IPS-20b (cell line): ENCODE results near the gene CDC42EP4.

ENCODE experiments used
- H3K27ac ChIP-seq: one replicate; pipeline ENCODE4 v1.5.1; 2013; ENCODE audit warnings: low read length
- H3K27me3 ChIP-seq: 2 replicates; pipeline ENCODE4 v1.6.1; 2013; ENCODE audit warnings: mild to moderate bottlenecking, low read length, inconsistent platforms; ENCODE audit not compliant: insufficient read depth
- H3K36me3 ChIP-seq: 2 replicates; pipeline ENCODE4 v1.6.1; 2013; ENCODE audit warnings: low read depth, mild to moderate bottlenecking, inconsistent platforms, low read length, moderate library complexity; ENCODE audit not compliant: insufficient read depth
- H3K4me1 ChIP-seq: 2 replicates; pipeline ENCODE4 v1.6.1; 2013; ENCODE audit warnings: mild to moderate bottlenecking, control low read depth, inconsistent platforms, low read length, moderate library complexity; ENCODE audit not compliant: insufficient read depth
- H3K4me3 ChIP-seq: 2 replicates; pipeline ENCODE4 v1.5.1; 2013; ENCODE audit warnings: mild to moderate bottlenecking, low read length, inconsistent platforms
- H3K9ac ChIP-seq: 2 replicates; pipeline ENCODE4 v1.6.1; 2013; ENCODE audit warnings: low read depth, mild to moderate bottlenecking, inconsistent platforms, low read length, moderate library complexity
- H3K9me3 ChIP-seq: 2 replicates; pipeline ENCODE4 v1.6.1; 2013; ENCODE audit warnings: mild to moderate bottlenecking, low read depth, low read length, inconsistent platforms; ENCODE audit not compliant: insufficient read depth

CDC42EP4 gene

GRCh38 chr17:73289549-73290254 is 22.1 kb downstream of the CDC42EP4 start:
- H3K27me3 ChIP-seq = no peaks in the 10 kb centered on the region
- H3K36me3 ChIP-seq = no peaks in the 10 kb centered on the region
- H3K4me1 ChIP-seq = no peaks in the 10 kb centered on the region
- H3K9ac ChIP-seq = no peak overlapping the region
- no peaks in the 10 kb centered on the region for H3K9me3 ChIP-seq
- no peak overlapping the region for H3K4me3 ChIP-seq
- no peak overlapping the region for H3K27ac ChIP-seq

- Histone ChIP-seq H3K4me1 (peaks cover 3% of the 10 kb centered on the region; the same call in 1 of the 2 replicates), H3K27me3 (no peaks in the 10 kb centered on the region), H3K9me3 (no peaks in the 10 kb centered on the region), H3K36me3 (no peaks in the 10 kb centered on the region), H3K4me3 (no peak overlapping the region), H3K9ac (no peak overlapping the region), H3K27ac (no peak overlapping the region)
These were observed 23.1 kb downstream of the CDC42EP4 start for GRCh38 chr17:73288534-73289302.

- H3K4me3 ChIP-seq = no peak overlapping the region
- no peaks in the 10 kb centered on the region for H3K9me3 ChIP-seq
- no peak overlapping the region for H3K9ac ChIP-seq
- H3K36me3 ChIP-seq = no peaks in the 10 kb centered on the region
- H3K4me1 ChIP-seq = peaks cover 3% of the 10 kb centered on the region; the same call in 1 of the 2 replicates
- no peak overlapping the region for H3K27ac ChIP-seq
- H3K27me3 ChIP-seq = no peaks in the 10 kb centered on the region
These were observed 24.9 kb downstream of the CDC42EP4 start for GRCh38 chr17:73286863-73287296.

- no peaks in the 10 kb centered on the region for H3K9me3 ChIP-seq
- H3K4me1 ChIP-seq = peaks cover 3% of the 10 kb centered on the region; the same call in 1 of the 2 replicates
- H3K27ac ChIP-seq = no peak overlapping the region
- H3K9ac ChIP-seq = no peak overlapping the region; the same call in 1 of the 2 replicates
- no peaks in the 10 kb centered on the region for H3K36me3 ChIP-seq
- H3K4me3 ChIP-seq = no peak overlapping the region
- H3K27me3 ChIP-seq = no peaks in the 10 kb centered on the region
These were observed 25.6 kb downstream of the CDC42EP4 start for GRCh38 chr17:73285916-73286862.

GRCh38 chr17:73285603-73285908 is 26.2 kb downstream of the CDC42EP4 start:
- H3K4me1 ChIP-seq = peaks cover 3% of the 10 kb centered on the region; the same call in 1 of the 2 replicates
- no peak overlapping the region for H3K27ac ChIP-seq
- no peaks in the 10 kb centered on the region for H3K9me3 ChIP-seq
- no peaks in the 10 kb centered on the region for H3K27me3 ChIP-seq
- no peak overlapping the region for H3K4me3 ChIP-seq
- H3K9ac ChIP-seq = no peak overlapping the region
- no peaks in the 10 kb centered on the region for H3K36me3 ChIP-seq

- peaks cover 3% of the 10 kb centered on the region; the same call in 1 of the 2 replicates for H3K4me1 ChIP-seq
- no peaks in the 10 kb centered on the region for H3K9me3 ChIP-seq
- no peaks in the 10 kb centered on the region for H3K27me3 ChIP-seq
- no peak overlapping the region for H3K4me3 ChIP-seq
- H3K9ac ChIP-seq = no peak overlapping the region
- no peaks in the 10 kb centered on the region for H3K36me3 ChIP-seq
- no peak overlapping the region for H3K27ac ChIP-seq
These were observed 26.7 kb downstream of the CDC42EP4 start for GRCh38 chr17:73284906-73285602.

- H3K27ac ChIP-seq = no peak overlapping the region
- no peak overlapping the region for H3K4me3 ChIP-seq
- no peak overlapping the region for H3K9ac ChIP-seq
- no peaks in the 10 kb centered on the region for H3K9me3 ChIP-seq
- H3K27me3 ChIP-seq = no peaks in the 10 kb centered on the region
- peaks cover 3% of the 10 kb centered on the region; the same call in 1 of the 2 replicates for H3K4me1 ChIP-seq
- no peaks in the 10 kb centered on the region for H3K36me3 ChIP-seq
These were observed 27.4 kb downstream of the CDC42EP4 start for GRCh38 chr17:73284354-73284753.

- Histone ChIP-seq H3K9ac (no peak overlapping the region), H3K4me3 (no peak overlapping the region), H3K4me1 (peaks cover 3% of the 10 kb centered on the region; the same call in 1 of the 2 replicates), H3K36me3 (no peaks in the 10 kb centered on the region), H3K27ac (no peak overlapping the region), H3K9me3 (no peaks in the 10 kb centered on the region), H3K27me3 (no peaks in the 10 kb centered on the region)
These were observed 27.9 kb downstream of the CDC42EP4 start for GRCh38 chr17:73283841-73284282.

GRCh38 chr17:73283250-73283649 is 28.6 kb downstream of the CDC42EP4 start:
- H3K4me3 ChIP-seq = no peak overlapping the region
- no peaks in the 10 kb centered on the region for H3K9me3 ChIP-seq
- H3K36me3 ChIP-seq = no peaks in the 10 kb centered on the region
- peaks cover 3% of the 10 kb centered on the region; the same call in 1 of the 2 replicates for H3K4me1 ChIP-seq
- H3K27me3 ChIP-seq = no peaks in the 10 kb centered on the region
- no peak overlapping the region for H3K9ac ChIP-seq
- H3K27ac ChIP-seq = no peak overlapping the region

- Histone ChIP-seq H3K27ac (no peak overlapping the region), H3K4me1 (peaks cover 3% of the 10 kb centered on the region; the same call in 1 of the 2 replicates), H3K9me3 (no peaks in the 10 kb centered on the region), H3K27me3 (no peaks in the 10 kb centered on the region), H3K4me3 (no peak overlapping the region), H3K9ac (no peak overlapping the region), H3K36me3 (no peaks in the 10 kb centered on the region)
These were observed 29.2 kb downstream of the CDC42EP4 start for GRCh38 chr17:73282629-73283028.

- Histone ChIP-seq H3K4me1 (peaks cover 3% of the 10 kb centered on the region; the same call in 1 of the 2 replicates), H3K9me3 (no peaks in the 10 kb centered on the region), H3K36me3 (no peaks in the 10 kb centered on the region), H3K4me3 (no peak overlapping the region), H3K27ac (no peak overlapping the region), H3K27me3 (no peaks in the 10 kb centered on the region), H3K9ac (no peak overlapping the region)
These were observed 29.9 kb downstream of the CDC42EP4 start for GRCh38 chr17:73281928-73282327.
